Type B pancreatic cell (in vitro differentiated cells): ENCODE measurements around the gene TBC1D26. TPM values are rescaled to one million over a fixed set of nuclear protein-coding genes. Genes with fewer than 3 reads are reported as not detected.
"Not testable (repeated sequence)": the region's sequence is repeated elsewhere in the genome, so short reads cannot be mapped to it uniquely, and the experiment has no call there.

ENCODE experiments used
- DNase-seq: peaks from one replicate; pipeline ENCODE4 v3.0.0; 2021; ENCODE audit warnings: mixed read lengths; ENCODE audit not compliant: unreplicated experiment; ENCODE audit errors: extremely low spot score
- H3K27ac Mint-ChIP-seq: 2 replicates; pipeline ENCODE4 v1.8.0; 2021; ENCODE audit warnings: mild to moderate bottlenecking, mixed read lengths
- H3K27me3 Mint-ChIP-seq: 2 replicates; pipeline ENCODE4 v1.8.0; 2021; ENCODE audit warnings: mixed read lengths
- H3K36me3 Mint-ChIP-seq: 2 replicates; pipeline ENCODE4 v1.8.0; 2021; ENCODE audit warnings: mixed read lengths
- H3K4me1 Mint-ChIP-seq: one replicate; pipeline ENCODE4 v1.8.0; 2021; ENCODE audit warnings: mixed read lengths; ENCODE audit not compliant: unreplicated experiment
- H3K4me3 Mint-ChIP-seq: 2 replicates; pipeline ENCODE4 v1.8.0; 2021; ENCODE audit warnings: mild to moderate bottlenecking, mixed read lengths
- H3K9me3 Mint-ChIP-seq: 2 replicates; pipeline ENCODE4 v1.8.0; 2021; ENCODE audit warnings: mixed read lengths
- CTCF ChIP-seq: fragments of 200-600 bp; sonication (generic); conservative IDR thresholded peaks from 2 replicates; pipeline ENCODE4 v1.5.0; 2021; ENCODE audit warnings: antibody characterized with exemption, mild to moderate bottlenecking
- total RNA-seq: library from RNA; stranded (reverse); gene quantifications from 2 replicates; pipeline ENCODE4 v1.2.1, GENCODE V29; 2021; ENCODE audit warnings: low replicate concordance

TBC1D26 gene
- total RNA-seq, 1 donor from 2014 or later: 0.46 TPM

DNA sequence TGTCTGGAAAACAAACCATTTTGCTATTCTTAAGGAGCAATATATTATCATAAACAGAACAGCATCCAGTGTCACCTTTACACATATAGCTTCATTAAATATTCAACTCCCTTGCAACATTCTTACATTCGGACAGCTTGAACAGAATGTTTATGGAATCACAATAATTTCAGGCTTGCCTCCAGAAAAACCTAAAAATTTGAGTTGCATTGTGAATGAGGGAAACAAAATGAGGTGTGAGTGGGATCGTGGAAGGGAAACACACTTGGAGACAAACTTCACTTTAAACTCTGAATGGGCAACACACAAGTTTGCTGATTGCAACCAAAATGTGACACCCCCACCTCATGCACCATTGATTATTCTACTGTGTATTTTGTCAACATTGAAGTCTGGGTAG lies 51.4 kb downstream of the TBC1D26 start:
- Mint-ChIP-seq H3K4me3 (no peak overlapping the region), H3K27ac (no peak overlapping the region), H3K4me1 (peaks cover 4% of the 10 kb centered on the region), H3K9me3 (peaks cover 9% of the 10 kb centered on the region), H3K36me3 (no peaks in the 10 kb centered on the region), H3K27me3 (no peaks in the 10 kb centered on the region)
- DNase-seq: no peak
- no peak for TF ChIP-seq CTCF

DNA sequence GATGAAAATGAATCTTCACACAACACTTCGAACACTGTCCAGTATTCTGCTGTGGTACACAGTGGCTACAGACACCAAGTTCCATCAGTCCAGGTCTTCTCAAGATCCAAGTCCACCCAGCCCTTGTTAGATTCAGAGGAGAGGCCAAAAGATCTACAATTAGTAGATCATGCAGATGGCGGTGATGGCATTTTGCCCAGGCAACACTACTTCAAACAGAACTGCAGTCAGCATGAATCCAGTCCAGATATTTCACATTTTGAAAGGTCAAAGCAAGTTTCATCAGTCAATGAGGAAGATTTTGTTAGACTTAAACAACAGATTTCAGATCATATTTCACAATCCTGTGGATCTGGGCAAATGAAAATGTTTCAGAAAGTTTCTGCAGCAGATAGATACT lies 52.3 kb downstream of the TBC1D26 start:
- not testable (repeated sequence) for H3K4me1 Mint-ChIP-seq, H3K36me3 Mint-ChIP-seq, H3K27me3 Mint-ChIP-seq, H3K9me3 Mint-ChIP-seq, H3K27ac Mint-ChIP-seq, DNase-seq
- H3K4me3 Mint-ChIP-seq: peak overlapping the region; percentile 14

- not testable (repeated sequence) for H3K4me1 Mint-ChIP-seq, DNase-seq, H3K9me3 Mint-ChIP-seq, H3K27me3 Mint-ChIP-seq, H3K36me3 Mint-ChIP-seq, H3K27ac Mint-ChIP-seq
- H3K4me3 Mint-ChIP-seq: peak overlapping the region; percentile 51
These were observed 55.4 kb downstream of the TBC1D26 start for GRCh38 chr17:15787363-15788075.

GRCh38 chr17:15788365-15788764 lies 56.3 kb downstream of the TBC1D26 start:
- not testable (repeated sequence) for H3K27me3 Mint-ChIP-seq, H3K27ac Mint-ChIP-seq, H3K36me3 Mint-ChIP-seq, H3K4me1 Mint-ChIP-seq, H3K9me3 Mint-ChIP-seq, H3K4me3 Mint-ChIP-seq, DNase-seq

Other genes with a start within 250 kb of the TBC1D26 start
- gene TVP23C, start 168.8 kb upstream of the TBC1D26 start, total RNA-seq: 15.1 and 26.8 TPM in 2 replicates
- 2.4 and 3.3 TPM in 2 replicates for gene FBXW10B, start 112.6 kb upstream of the TBC1D26 start, total RNA-seq
- 46.4 and 53.6 TPM in 2 replicates for gene TRIM16, start 48.0 kb upstream of the TBC1D26 start, total RNA-seq
- 46.1 and 86.1 TPM in 2 replicates for gene ZNF286A, start 32.5 kb upstream of the TBC1D26 start, total RNA-seq
- gene ADORA2B, start 212.8 kb downstream of the TBC1D26 start, total RNA-seq: 2.0 and 4.0 TPM in 2 replicates